ENCODE results near the gene HPSE2.

HPSE2 gene

GRCh38 chr10:98745645-98746044 is 490.0 kb downstream of the HPSE2 start:
- H3K4me3 ChIP-seq (ENCODE audit: low read depth, low read length), result no peak overlapping the region
- no peak for DNase-seq (ENCODE audit: low read depth)
- no peak for TF ChIP-seq CTCF (IDR thresholded peaks at IDR 0.05; ENCODE audit: control insufficient read depth, extremely low read depth, insufficient read depth)

GRCh38 chr10:98720551-98720950 is 515.1 kb downstream of the HPSE2 start:
- TF ChIP-seq CTCF (IDR thresholded peaks at IDR 0.05; ENCODE audit: control insufficient read depth, extremely low read depth, insufficient read depth), result no peak
- no peak overlapping the region for H3K4me3 ChIP-seq (ENCODE audit: low read depth, low read length)
- no peak for DNase-seq (ENCODE audit: low read depth)

GRCh38 chr10:98713586-98713985 is 522.1 kb downstream of the HPSE2 start:
- H3K4me3 ChIP-seq (ENCODE audit: low read depth, low read length), result no peak overlapping the region
- DNase-seq (ENCODE audit: low read depth), result no peak
- TF ChIP-seq CTCF (IDR thresholded peaks at IDR 0.05; ENCODE audit: control insufficient read depth, extremely low read depth, insufficient read depth), result no peak

- no peak overlapping the region for H3K4me3 ChIP-seq (ENCODE audit: low read depth, low read length)
- no peak for DNase-seq (ENCODE audit: low read depth)
- TF ChIP-seq CTCF (IDR thresholded peaks at IDR 0.05; ENCODE audit: control insufficient read depth, extremely low read depth, insufficient read depth), result no peak
These were observed 539.1 kb downstream of the HPSE2 start for GRCh38 chr10:98696516-98696915.

GRCh38 chr10:98694883-98695282 is 540.8 kb downstream of the HPSE2 start:
- no peak for DNase-seq (ENCODE audit: low read depth)
- TF ChIP-seq CTCF (IDR thresholded peaks at IDR 0.05; ENCODE audit: control insufficient read depth, extremely low read depth, insufficient read depth), result no peak
- no peak overlapping the region for H3K4me3 ChIP-seq (ENCODE audit: low read depth, low read length)

- TF ChIP-seq CTCF (IDR thresholded peaks at IDR 0.05; ENCODE audit: control insufficient read depth, extremely low read depth, insufficient read depth), result no peak
- H3K4me3 ChIP-seq (ENCODE audit: low read depth, low read length), result no peak overlapping the region
- no peak for DNase-seq (ENCODE audit: low read depth)
These were observed 541.6 kb downstream of the HPSE2 start for GRCh38 chr10:98694014-98694413.

GRCh38 chr10:98687685-98688084 is 548.0 kb downstream of the HPSE2 start:
- TF ChIP-seq CTCF (IDR thresholded peaks at IDR 0.05; ENCODE audit: control insufficient read depth, extremely low read depth, insufficient read depth), result no peak
- H3K4me3 ChIP-seq (ENCODE audit: low read depth, low read length), result no peak overlapping the region
- no peak for DNase-seq (ENCODE audit: low read depth)
